Activated CD8-positive, alpha-beta T cell treated with anti-CD3 and anti-CD28 coated beads for 36 hours (primary cell): ENCODE results near the gene CASD1. TPM values are rescaled to one million over a fixed set of nuclear protein-coding genes. Genes with fewer than 3 reads are reported as not detected.

Source experiments
- ATAC-seq: fragments of 200-7000 bp; cut with Tn5 transposase; one replicate; pipeline ENCODE4 v1.10.0; 2021; ENCODE audit warnings: mild to moderate bottlenecking, moderate library complexity
- CTCF ChIA-PET: fragments of 350-600 bp; sonication (Branson Sonifier 250); formaldehyde crosslinking; loops from one replicate; lab custom pipeline; 2021; ENCODE audit warnings: antibody characterized with exemption; lab: Charles Lee
- POLR2A ChIA-PET: fragments of 350-600 bp; sonication (Branson Sonifier 250); formaldehyde crosslinking; loops from one replicate; lab custom pipeline; 2021; ENCODE audit warnings: antibody characterized with exemption; lab: Charles Lee
- DNase-seq: peaks from one replicate; pipeline ENCODE4 v3.0.0-alpha.2; 2020
- H3K27ac Mint-ChIP-seq: one replicate; pipeline ENCODE4 v1.8.0; 2021; ENCODE audit warnings: mild to moderate bottlenecking, mixed read lengths
- H3K27me3 Mint-ChIP-seq: one replicate; pipeline ENCODE4 v1.8.0; 2021; ENCODE audit warnings: mixed read lengths
- H3K36me3 Mint-ChIP-seq: one replicate; pipeline ENCODE4 v1.8.0; 2021; ENCODE audit warnings: low read depth, mixed read lengths
- H3K4me1 Mint-ChIP-seq: one replicate; pipeline ENCODE4 v1.8.0; 2021; ENCODE audit warnings: low read depth, mixed read lengths
- H3K4me3 Mint-ChIP-seq: one replicate; pipeline ENCODE4 v1.8.0; 2021; ENCODE audit warnings: mild to moderate bottlenecking, moderate library complexity, mixed read lengths
- H3K9me3 Mint-ChIP-seq: one replicate; pipeline ENCODE4 v1.8.0; 2021; ENCODE audit warnings: mixed read lengths
- intact Hi-C: fragments of 100-400 bp; cut with micrococcal nuclease; formaldehyde crosslinking; loops from one replicate; pipeline ENCODE4 v1.10.0; 2022
- total RNA-seq, 2 experiments: library from RNA; stranded (reverse); gene quantifications; one replicate each; pipeline ENCODE4 v1.2.3, GENCODE V29; 2021
- TF ChIP-seq, protein P1 (sequence below): fragments of 200-600 bp; IDR thresholded peaks from one replicate; pipeline ENCODE4 v1.8.0; 2022; ENCODE audit warnings: antibody characterized with exemption, mild to moderate bottlenecking

Gene CASD1
- total RNA-seq, 2 experiments from 2014 or later: 12.9 to 17.0 TPM

DNA sequence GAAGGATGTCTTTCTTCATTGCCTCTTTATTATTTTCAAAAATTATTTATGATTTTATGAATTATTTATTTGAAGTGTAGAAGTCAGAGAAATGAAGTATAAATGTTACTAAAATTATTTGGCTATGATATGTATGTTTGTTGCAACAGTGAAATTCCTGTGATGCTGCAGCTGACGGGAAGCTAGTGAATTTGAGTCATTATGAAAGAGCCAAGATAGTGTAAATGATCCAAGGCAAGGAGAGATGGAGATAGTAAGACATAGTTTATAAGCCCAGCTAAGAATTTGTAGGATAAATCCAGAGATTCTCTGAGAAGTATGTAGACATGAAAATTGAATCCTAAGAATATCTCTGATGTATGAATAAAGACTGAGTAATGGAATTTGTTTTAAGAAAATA, 30.8 kb downstream of the CASD1 start:
- Mint-ChIP-seq H3K9me3 (no peaks in the 10 kb centered on the region), H3K4me1 (no peaks in the 10 kb centered on the region), H3K27ac (no peak overlapping the region), H3K4me3 (no peak overlapping the region), H3K36me3 (peaks cover 7% of the 10 kb centered on the region), H3K27me3 (no peaks in the 10 kb centered on the region)
- DNase-seq: no peak
- TF ChIP-seq, protein P1, sequence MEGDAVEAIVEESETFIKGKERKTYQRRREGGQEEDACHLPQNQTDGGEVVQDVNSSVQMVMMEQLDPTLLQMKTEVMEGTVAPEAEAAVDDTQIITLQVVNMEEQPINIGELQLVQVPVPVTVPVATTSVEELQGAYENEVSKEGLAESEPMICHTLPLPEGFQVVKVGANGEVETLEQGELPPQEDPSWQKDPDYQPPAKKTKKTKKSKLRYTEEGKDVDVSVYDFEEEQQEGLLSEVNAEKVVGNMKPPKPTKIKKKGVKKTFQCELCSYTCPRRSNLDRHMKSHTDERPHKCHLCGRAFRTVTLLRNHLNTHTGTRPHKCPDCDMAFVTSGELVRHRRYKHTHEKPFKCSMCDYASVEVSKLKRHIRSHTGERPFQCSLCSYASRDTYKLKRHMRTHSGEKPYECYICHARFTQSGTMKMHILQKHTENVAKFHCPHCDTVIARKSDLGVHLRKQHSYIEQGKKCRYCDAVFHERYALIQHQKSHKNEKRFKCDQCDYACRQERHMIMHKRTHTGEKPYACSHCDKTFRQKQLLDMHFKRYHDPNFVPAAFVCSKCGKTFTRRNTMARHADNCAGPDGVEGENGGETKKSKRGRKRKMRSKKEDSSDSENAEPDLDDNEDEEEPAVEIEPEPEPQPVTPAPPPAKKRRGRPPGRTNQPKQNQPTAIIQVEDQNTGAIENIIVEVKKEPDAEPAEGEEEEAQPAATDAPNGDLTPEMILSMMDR: no peak
- POLR2A ChIA-PET: no interaction called here
- CTCF ChIA-PET: no interaction called here
- intact Hi-C loops: no loop called here
- ATAC-seq: no peak

DNA sequence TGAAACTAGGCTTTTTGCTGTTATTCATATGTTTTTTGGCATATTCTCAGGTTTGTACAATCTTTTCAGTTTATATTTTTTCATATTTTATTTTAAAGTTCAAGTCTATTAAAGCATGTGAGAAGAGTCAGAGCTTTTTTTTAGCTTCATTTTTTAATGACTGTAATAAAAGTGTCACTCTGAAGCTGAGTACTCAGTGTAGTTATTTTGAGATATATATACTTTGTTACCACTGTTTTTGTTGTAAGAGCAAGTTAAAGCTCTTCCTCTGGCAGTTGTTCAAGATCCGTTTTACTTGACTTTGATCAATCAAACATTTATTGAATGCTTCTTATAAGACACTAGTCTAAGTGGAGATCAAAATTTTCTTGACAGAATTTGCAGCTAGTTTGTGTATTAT, 37.5 kb downstream of the CASD1 start:
- H3K27me3 Mint-ChIP-seq: no peaks in the 10 kb centered on the region
- DNase-seq (no peak), ATAC-seq (no peak)
- no peak overlapping the region for H3K27ac Mint-ChIP-seq
- ChIA-PET CTCF (no interaction called here), POLR2A (no interaction called here)
- intact Hi-C loops: no loop called here
- H3K4me3 Mint-ChIP-seq: no peak overlapping the region
- peaks cover 8% of the 10 kb centered on the region for H3K36me3 Mint-ChIP-seq
- TF ChIP-seq, protein P1: no peak
- no peaks in the 10 kb centered on the region for H3K9me3 Mint-ChIP-seq
- H3K4me1 Mint-ChIP-seq: no peaks in the 10 kb centered on the region

DNA sequence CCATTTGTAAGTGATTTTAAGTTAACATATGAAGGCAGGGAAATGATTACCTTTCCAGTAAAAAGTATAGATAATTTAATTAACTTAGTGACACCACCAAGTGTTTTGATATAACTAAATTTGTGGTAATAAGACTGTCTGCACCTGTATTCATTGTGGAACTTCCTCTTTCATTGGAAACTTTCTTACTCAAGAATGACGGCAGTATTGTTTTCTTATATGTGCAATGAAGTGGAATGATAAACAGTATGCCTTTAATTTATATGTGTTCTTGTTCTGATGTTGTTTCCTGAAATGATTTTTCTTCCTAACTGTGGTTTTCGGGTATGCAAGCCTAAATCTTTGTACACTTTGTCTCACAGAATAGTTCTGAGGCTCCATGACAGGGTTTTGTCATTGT, 46.4 kb downstream of the CASD1 start:
- ChIA-PET POLR2A (no interaction called here), CTCF (no interaction called here)
- intact Hi-C loops: no loop called here
- Mint-ChIP-seq H3K27me3 (no peaks in the 10 kb centered on the region), H3K4me3 (no peak overlapping the region), H3K4me1 (no peaks in the 10 kb centered on the region), H3K27ac (no peak overlapping the region), H3K9me3 (no peaks in the 10 kb centered on the region), H3K36me3 (peaks cover 24% of the 10 kb centered on the region)
- ATAC-seq (no peak), DNase-seq (no peak)
- TF ChIP-seq, protein P1: no peak

DNA sequence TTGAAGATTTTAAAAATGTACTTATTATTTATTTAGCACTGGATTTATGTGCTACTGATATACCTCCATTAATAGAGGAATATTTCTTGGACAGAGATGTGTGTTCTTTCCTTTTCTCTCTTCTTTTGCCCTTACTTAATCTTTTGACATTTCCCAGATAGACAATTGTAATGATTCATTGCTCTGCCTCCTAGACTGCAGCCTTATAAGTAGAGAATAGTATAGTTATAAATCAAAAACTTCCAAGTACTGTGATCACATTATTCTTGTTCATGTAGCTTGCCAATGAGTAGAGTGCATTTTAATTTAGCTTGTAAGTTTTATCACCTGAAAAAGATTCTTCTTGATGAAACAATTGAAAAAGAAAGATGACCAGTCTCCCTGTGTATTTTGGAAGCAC, 47.6 kb downstream of the CASD1 start:
- TF ChIP-seq, protein P1: no peak
- H3K4me1 Mint-ChIP-seq: no peaks in the 10 kb centered on the region
- H3K36me3 Mint-ChIP-seq: peaks cover 25% of the 10 kb centered on the region
- POLR2A ChIA-PET: no interaction called here
- no peak overlapping the region for H3K4me3 Mint-ChIP-seq
- no peak overlapping the region for H3K27ac Mint-ChIP-seq
- ATAC-seq (no peak), DNase-seq (no peak)
- CTCF ChIA-PET: no interaction called here
- H3K9me3 Mint-ChIP-seq: no peaks in the 10 kb centered on the region
- intact Hi-C loops: no loop called here
- no peaks in the 10 kb centered on the region for H3K27me3 Mint-ChIP-seq

DNA sequence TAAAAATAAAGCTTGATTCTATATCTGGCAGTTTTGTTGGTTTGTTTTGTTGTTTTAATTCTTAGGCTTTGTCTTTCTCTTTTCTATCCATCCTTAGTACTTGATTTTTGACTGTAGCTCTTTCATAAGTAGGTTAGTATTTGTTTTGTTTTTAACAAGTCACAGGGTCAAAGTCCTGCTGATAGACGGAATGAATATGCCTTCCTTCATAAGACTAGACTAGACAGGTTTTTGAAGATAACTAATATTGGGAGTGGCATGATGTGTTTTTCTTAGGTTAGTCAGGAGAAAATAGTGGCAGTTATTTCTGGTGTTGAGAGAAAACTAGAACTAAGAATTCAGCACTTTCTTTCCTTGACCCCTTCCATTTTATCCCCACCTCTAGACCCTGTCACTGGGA, 50.4 kb downstream of the CASD1 start:
- peaks cover 14% of the 10 kb centered on the region for H3K36me3 Mint-ChIP-seq
- H3K9me3 Mint-ChIP-seq: no peaks in the 10 kb centered on the region
- TF ChIP-seq, protein P1: no peak
- ATAC-seq (no peak), DNase-seq (no peak)
- no peak overlapping the region for H3K4me3 Mint-ChIP-seq
- H3K27me3 Mint-ChIP-seq: no peaks in the 10 kb centered on the region
- ChIA-PET CTCF (no interaction called here), POLR2A (no interaction called here)
- no peaks in the 10 kb centered on the region for H3K4me1 Mint-ChIP-seq
- no peak overlapping the region for H3K27ac Mint-ChIP-seq
- intact Hi-C loops: no loop called here
